LoVo (cell line): ENCODE results near the gene PHRF1.

Experiments used
- DNase-seq: peaks from one replicate; pipeline ENCODE4 v3.0.0-alpha.2; 2016; ENCODE audit warnings: low spot score

Gene PHRF1

GRCh38 chr11:575996-576768 is at the start of gene PHRF1:
Gene PHRF1 (plus strand): TSS chr11:576470. CDS start chr11:581513, 5,043 bp downstream.
- peak; percentile 94 for DNase-seq

GRCh38 chr11:528166-528814 is 48.0 kb upstream of the PHRF1 start:
- DNase-seq = no peak

GRCh38 chr11:528815-529727 is 47.2 kb upstream of the PHRF1 start:
- no peak for DNase-seq

GRCh38 chr11:529728-530411 is 46.4 kb upstream of the PHRF1 start:
- no peak for DNase-seq

- DNase-seq = no peak
Measured at GRCh38 chr11:530960-531831, 45.1 kb upstream of the PHRF1 start.

- no peak for DNase-seq
Measured at GRCh38 chr11:531919-532526, 44.2 kb upstream of the PHRF1 start.

GRCh38 chr11:532527-532985 is 43.7 kb upstream of the PHRF1 start:
- DNase-seq = no peak

GRCh38 chr11:532986-533585 is 43.2 kb upstream of the PHRF1 start:
- no peak for DNase-seq

GRCh38 chr11:533586-534395 is 42.5 kb upstream of the PHRF1 start:
- DNase-seq = no peak

- no peak for DNase-seq
Measured at GRCh38 chr11:534396-535209, 41.7 kb upstream of the PHRF1 start.

- DNase-seq = no peak
Measured at GRCh38 chr11:535210-535518, 41.1 kb upstream of the PHRF1 start.

GRCh38 chr11:535519-536454 is 40.5 kb upstream of the PHRF1 start, which contains the start of gene HRAS:
Gene HRAS (minus strand): TSS chr11:535576.
- DNase-seq = peak; percentile 97

- DNase-seq = peak; percentile 89
Measured at GRCh38 chr11:536841-537621, 39.2 kb upstream of the PHRF1 start, which contains the start of gene LRRC56. Gene LRRC56 (plus strand): TSS chr11:537527. CDS start chr11:540685, 3,158 bp downstream.

- no peak for DNase-seq
Measured at GRCh38 chr11:537622-538430, 38.4 kb upstream of the PHRF1 start.

- no peak for DNase-seq
Measured at GRCh38 chr11:538431-539051, 37.7 kb upstream of the PHRF1 start.
